SKM-1 (cell line): ENCODE results near the gene PIM3.
"Not testable (repeated sequence)": the region's sequence is repeated elsewhere in the genome, so short reads cannot be mapped to it uniquely, and the experiment has no call there.

ENCODE experiments used
- DNase-seq: peaks from one replicate; lab custom pipeline; 2025; ENCODE audit not compliant: unreplicated experiment; lab: John Stamatoyannopoulos, UW

The PIM3 gene

GRCh38 chr22:49981799-49982198 is 21.2 kb downstream of the PIM3 start:
- DNase-seq: not testable (repeated sequence)

DNA sequence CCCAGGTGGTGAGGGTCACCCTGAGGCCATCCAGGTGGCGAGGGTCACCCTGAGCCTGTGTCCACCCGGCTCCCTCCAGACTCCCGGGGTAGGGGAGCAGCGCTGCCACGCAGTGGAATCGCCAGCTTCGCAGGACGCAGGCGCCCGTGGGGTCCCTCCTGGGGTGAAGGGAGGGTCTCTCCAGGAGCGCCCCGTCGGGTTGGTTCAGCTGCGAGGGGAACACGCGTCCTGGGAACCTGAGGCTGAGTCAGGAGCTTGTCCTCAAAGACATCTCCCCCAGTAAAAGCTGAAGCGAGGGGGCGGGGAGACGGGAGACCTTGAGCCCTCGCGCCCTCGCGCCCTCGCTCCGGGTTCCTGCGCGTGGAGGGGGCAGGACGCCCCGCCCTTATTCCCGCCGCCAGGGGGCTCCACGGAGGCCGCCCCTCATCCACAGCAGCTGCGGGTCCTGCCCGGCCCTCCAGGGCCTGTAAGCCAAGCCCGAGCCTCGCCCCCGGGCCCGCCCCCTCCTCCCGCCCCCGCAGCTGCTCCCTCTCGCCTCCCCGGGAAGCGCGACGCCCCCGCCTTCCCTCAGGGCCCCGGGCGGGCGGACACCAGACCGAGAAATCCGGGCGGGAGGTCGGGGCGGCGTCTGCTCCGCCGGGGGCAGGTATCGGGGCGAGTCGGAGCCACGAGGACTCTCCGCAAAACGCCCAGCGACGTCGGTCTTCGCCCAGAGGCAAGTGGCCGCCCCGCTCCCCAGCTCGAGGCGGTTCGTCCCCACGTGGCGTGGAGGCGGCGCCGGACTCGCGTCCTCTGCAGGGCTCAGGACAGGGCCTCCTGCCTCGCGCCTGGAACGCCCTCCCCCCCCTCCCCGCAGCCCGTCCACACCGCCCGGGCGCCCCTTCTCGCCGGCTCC is 22.8 kb downstream of the PIM3 start:
- DNase-seq: no peak

GRCh38 chr22:49986325-49986724 is 25.8 kb downstream of the PIM3 start:
- DNase-seq: no peak

DNA sequence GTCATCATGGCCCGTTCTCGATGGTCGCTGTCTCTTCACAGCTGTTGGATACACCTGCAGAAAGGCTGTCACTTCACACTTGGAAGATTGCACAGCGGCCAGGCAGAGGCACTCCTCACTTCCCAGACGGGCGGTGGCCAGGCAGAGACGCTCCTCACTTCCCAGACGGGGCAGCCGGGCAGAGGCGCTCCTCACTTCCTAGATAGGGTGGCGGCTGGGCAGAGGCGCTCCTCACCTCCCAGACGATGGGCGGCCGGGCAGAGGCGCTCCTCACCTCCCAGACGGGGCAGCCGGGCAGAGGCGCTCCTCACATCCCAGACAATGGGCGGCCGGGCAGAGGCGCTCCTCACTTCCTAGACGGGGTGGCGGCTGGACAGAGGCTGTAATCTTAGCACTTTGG is 29.3 kb downstream of the PIM3 start:
- DNase-seq: not testable (repeated sequence)

DNA sequence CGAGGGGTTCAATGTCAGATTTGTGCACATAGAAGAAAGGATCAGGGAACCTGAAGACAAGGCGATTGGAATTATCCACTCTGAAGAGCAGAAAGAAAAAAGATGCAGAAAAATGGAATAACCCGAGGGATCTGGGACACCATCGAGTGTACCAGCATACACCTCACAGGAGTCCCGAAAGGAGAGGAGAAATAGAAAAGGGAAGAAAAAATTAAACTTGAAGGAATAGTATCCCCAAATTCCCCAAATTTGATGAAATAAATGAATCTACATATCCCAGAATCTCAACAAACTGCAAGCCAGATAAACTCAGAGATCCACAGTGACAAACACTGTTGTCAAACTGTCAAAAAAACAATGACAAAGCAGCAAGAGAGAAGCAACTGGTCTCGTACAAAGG is 30.6 kb downstream of the PIM3 start:
- no peak for DNase-seq

DNA sequence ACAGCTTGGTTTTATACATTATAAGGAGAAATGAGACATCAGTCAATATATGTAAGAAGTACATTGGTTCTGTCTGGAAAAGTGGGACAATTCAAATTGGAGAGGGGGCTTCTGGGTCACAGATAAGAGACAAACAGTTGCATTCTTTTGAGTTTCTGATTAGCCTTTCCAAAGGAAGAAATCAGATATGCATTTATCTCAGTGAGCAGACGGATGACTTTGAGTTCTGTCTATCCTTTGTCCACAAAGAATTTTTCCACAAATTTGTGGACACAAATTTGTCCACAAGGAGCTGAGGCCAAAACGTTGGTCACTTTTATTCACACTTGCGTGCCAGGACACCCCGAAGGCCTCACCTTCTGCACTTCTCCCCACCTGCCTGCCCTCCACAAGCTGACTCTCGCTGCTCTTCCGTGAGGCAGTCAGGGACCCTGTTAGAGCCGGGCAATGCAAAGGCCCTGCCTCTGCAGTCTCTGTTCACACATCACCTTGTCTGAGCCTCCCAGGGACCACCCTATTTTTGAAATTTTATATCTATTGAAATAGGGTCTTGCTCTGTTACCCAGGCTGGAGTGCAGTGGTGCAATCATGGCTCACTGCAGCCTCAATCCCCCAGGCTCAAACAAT is 31.4 kb downstream of the PIM3 start:
- DNase-seq: no peak

DNA sequence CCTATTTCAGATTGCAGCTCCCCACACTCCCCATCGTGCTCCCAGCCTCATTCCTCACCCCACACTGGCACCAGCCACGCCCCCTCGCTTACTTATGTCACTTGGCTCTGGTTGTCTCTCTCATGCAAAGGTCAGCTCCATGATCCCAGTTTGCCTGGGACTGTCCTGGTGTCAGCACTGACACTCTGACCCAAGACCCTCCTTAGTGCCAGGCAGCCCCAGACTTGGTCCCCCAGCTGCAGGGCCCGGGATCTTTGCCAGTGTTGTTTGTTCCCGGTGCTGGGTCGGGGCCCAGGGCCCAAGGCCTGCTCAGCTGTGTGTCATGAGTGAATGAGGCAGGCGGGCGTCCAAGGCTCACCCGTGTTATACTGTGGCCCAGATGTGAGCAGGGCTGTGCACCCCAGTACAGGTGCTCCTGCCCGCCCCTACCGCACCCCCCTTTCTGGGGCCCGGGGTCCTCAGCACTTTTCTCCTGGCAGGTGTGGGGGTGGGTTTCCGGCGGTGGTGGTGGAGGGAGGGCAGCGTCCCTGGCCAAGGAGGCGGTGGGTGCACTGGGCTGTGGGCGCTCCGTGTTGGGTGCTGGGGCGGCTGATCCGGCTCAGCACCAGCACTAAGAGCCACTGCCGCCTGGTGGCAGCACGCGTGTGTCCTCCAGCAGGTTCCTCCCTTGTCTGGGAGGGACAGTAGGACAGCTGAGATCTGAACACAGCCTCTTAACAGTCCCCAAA is 32.5 kb downstream of the PIM3 start:
- peak; percentile 64 for DNase-seq

- no peak for DNase-seq
These were observed 33.2 kb downstream of the PIM3 start for GRCh38 chr22:49993649-49994360.

DNA sequence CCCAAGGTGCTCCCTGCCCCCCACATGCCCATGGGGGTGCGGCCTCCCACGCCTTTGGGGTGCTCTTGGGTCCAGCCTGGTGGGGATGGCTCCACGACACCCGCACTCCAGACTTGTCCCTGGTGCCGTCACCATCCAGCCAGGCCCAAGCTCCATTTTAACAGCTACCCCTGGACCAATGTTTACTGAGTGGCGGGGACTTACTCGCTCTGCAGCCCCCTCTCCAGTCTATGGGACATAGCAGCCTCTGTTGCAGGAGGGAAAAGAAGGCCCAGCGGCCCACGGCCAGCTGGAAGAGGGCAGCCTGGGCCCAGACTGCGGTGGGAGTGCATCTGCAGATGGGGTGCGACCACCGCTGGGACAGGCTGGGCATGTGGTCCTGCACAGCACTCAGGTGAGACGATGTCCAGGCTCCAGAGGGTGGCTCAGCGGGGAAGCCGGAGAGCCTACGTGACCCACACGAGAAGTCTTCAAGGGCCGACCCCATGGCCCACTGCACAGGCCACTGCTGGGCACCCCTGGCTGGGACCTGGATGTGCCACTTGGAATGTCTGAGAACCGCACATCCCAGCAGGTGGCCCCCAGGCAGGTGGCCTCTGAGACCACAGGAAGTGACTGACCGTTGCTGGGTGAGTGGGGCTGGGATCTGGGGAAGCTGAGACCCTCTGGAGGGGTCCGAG is 33.9 kb downstream of the PIM3 start:
- DNase-seq: no peak

DNA sequence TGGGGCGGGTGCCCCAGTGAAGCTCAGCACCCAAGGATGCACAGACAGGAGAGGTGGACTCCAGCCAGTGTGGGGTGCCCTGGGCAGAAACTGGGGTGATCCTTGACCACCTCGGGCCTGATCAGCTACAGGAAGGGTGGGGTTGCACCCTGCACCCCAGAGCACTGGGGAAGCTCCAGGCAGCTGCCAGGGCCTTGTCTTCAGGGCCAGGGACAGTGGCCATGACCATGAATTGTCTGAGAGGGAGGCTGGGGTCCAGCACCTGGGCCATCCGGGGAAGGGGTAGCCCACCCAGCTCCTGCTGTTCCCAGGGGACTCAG is 34.4 kb downstream of the PIM3 start:
- no peak for DNase-seq

- no peak for DNase-seq
These were observed 35.0 kb downstream of the PIM3 start for GRCh38 chr22:49995361-49996118.

DNA sequence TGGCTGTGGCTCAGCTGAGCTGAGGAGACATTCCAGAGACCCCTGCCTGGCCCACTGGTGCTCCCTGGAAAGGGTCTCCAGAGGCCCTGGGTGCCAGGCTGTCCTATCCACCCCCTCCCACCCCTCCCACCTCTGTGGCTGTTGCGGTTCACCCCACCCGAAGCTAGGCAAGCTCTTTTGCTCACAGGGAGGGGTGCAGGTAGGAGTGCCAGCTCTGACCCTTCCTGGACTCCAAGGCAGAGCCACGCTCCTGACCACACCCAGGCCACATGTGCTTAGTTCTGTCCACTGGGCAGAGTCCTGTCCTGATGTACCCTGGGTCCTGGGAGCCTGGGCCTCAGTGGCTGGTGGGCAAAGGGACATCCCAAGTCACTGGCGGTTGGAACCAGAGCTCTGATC is 35.5 kb downstream of the PIM3 start:
- DNase-seq: no peak

- no peak for DNase-seq
These were observed 36.1 kb downstream of the PIM3 start for GRCh38 chr22:49996518-49997250.

DNA sequence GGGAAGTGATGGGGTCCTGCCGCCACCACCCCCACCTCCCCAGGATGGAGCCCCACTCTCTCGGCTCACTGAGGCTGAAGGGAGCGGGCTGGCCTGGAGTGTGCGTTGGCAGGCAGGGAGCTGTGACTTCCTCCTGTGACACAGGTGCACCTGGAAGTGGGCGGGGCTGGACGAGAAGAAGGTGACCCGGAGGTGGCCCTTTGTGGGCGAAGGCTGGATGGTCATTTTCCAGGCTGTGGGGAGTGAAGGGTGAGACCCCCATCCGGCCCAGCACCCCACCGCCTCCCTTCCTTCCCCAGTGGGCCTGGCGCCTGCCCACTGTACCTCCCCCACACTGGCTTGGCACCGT is 36.7 kb downstream of the PIM3 start:
- no peak for DNase-seq

GRCh38 chr22:49997932-49998717 is 37.6 kb downstream of the PIM3 start:
- no peak for DNase-seq

DNA sequence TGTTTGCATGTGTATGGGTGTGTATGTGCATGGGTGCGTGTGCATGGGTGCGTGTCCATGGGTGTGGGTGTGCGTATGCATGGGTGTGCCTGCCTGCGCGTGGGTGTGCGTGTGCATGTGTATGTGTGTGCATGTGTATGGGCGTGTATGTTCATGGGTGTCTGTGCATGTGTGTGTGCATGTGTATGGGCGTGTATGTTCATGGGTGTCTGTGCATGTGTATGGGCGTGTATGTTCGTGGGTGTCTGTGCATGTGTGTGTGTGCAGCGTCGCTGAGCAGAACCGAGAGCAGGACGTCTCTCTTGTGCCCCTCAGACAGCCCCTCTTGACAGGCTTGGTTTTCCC is 38.1 kb downstream of the PIM3 start:
- DNase-seq: no peak

DNA sequence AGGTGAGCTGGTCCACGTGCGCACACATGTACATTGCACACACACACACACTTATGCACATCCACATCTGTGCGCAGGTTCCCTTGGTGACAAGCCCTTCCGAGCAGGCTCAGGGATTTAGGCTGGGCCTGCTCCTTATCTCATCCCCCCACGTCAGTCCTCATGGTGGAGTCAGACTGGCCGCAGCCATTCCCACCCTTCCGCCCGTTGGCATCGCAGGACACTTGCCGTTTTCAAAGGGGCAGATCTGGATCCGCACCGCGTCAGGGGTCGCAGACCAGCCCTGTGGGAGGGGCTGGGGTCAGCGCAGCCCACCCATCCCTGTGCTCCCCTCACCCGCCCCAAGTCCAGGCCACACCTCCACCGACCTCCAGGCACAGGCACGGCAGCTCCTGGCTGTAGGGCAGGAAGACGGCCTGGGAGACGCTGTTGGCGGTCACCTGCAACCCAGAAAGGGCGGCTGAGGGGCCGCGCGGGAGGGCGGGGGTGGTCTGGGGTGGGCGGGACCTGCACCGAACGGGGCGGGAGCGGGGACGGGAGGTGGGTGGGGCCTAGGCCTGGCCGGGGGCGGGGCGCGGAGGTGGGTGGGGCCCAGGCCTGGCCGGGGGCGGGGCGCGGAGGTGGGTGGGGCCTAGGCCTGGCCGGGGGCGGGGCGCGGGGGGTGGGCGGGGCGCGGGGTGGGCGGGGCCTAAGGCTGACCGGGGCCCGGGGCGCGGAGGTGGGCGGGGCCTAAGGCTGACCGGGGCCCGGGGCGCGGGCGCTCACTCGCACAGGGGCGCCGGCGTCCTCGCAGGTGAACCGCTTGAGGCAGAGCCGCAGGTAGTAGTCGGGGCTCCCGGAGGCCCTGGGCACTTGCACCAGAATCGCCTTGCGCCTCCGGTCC is 38.7 kb downstream of the PIM3 start:
- no peak for DNase-seq
